Upper lobe of left lung (tissue), 6 donors: ENCODE results near the gene PADI1. TPM values are rescaled to one million over a fixed set of nuclear protein-coding genes. Genes with fewer than 3 reads are reported as not detected.

ENCODE experiments used
- ATAC-seq, 2 donors: fragments of 200-7000 bp; cut with Tn5 transposase; one replicate each; pipeline ENCODE4 v1.9.1; 2022; ENCODE audit warnings: mild to moderate bottlenecking in 2 of 2, moderate library complexity in 2 of 2; ENCODE audit not compliant: low FRiP score in 2 of 2
- DNase-seq, 2 donors: peaks; one replicate each; pipeline ENCODE4 v3.0.0-alpha.2; 2019 to 2020
- H3K27ac ChIP-seq, 4 donors: fragments of 200-600 bp; sonication (generic); one replicate each; pipeline ENCODE4 v1.5.1; 2016 to 2019
- H3K27me3 ChIP-seq, 4 donors: fragments of 200-600 bp; sonication (generic); one replicate each; pipeline ENCODE4 v1.5.1; 2017 to 2019
- H3K36me3 ChIP-seq, 4 donors: fragments of 200-600 bp; sonication (generic); one replicate each; pipeline ENCODE4 v1.5.1; 2016 to 2019
- H3K4me1 ChIP-seq, 4 donors: fragments of 200-600 bp; sonication (generic); one replicate each; pipeline ENCODE4 v1.5.1; 2018 to 2019
- H3K4me3 ChIP-seq, 4 donors: fragments of 200-600 bp; sonication (generic); one replicate each; pipeline ENCODE4 v1.5.1; 2017 to 2019; ENCODE audit warnings: mild to moderate bottlenecking in 2 of 4, moderate library complexity in 1 of 4
- H3K9me3 ChIP-seq, 4 donors: fragments of 200-600 bp; sonication (generic); one replicate each; pipeline ENCODE4 v1.5.1; 2018 to 2019
- CTCF ChIP-seq, 6 experiments: fragments of 450-650 bp in 4 of 6; fragments of 200-600 bp in 2 of 6; sonication (generic) in 2 of 6; IDR thresholded peaks; one replicate each; pipeline ENCODE4 v1.5.1; 2016 to 2019; ENCODE audit warnings: antibody characterized with exemption in 6 of 6
- EP300 ChIP-seq, 4 donors: sonication (generic); formaldehyde crosslinking; IDR thresholded peaks; one replicate each; pipeline ENCODE4 v1.5.1; 2017; ENCODE audit warnings: antibody characterized with exemption in 4 of 4, control low read depth in 2 of 4
- POLR2A ChIP-seq, 4 donors: fragments of 450-650 bp; IDR thresholded peaks; one replicate each; pipeline ENCODE4 v1.5.1; 2016 to 2017; ENCODE audit warnings: antibody characterized with exemption in 4 of 4, mild to moderate bottlenecking in 2 of 4
- POLR2AphosphoS5 ChIP-seq, 2 donors: sonication (generic); formaldehyde crosslinking; IDR thresholded peaks; one replicate each; pipeline ENCODE4 v1.5.1; 2017; ENCODE audit warnings: antibody characterized with exemption in 2 of 2
- WGBS, 2 donors: methylation state at CpG; one replicate each; pipeline ENCODE4 v1.1.5; 2017 to 2018; 5-methylcytosine and 5-hydroxymethylcytosine counted together
- total RNA-seq, 6 donors: library from RNA; depleted of rRNA in 4 of 6; stranded (reverse); fragments of >200 nt in 4 of 6; gene quantifications; one replicate each; pipeline versions ENCODE4 v1.1.0 to v1.2.1, GENCODE V29; 2016 to 2021
- donor health status: DM: no; HTN: no; CAD: no; lungs with moderate emphysema.
- donor health status: DM: no; HTN: yes; CAD: no; lungs with severe emphysema.

The PADI1 gene
- not detected for total RNA-seq

GRCh38 chr1:17204546-17205440 lies at the start of gene PADI1:
Gene PADI1 (plus strand): TSS chr1:17205128. CDS start chr1:17205218, 90 bp downstream.
- peaks cover 0 to 8% (median 0%) of the 10 kb centered on the region in 4 donors for H3K4me1 ChIP-seq
- H3K27me3 ChIP-seq = no peaks in the 10 kb centered on the region
- no peaks in the 10 kb centered on the region for H3K9me3 ChIP-seq
- no peak for ATAC-seq
- 73 to 76% methylated on average over 6 to 9 of the region's 9 CpGs for WGBS, 2 donors
- DNase-seq = no peak
- H3K36me3 ChIP-seq = no peaks in the 10 kb centered on the region
- H3K27ac ChIP-seq = no peak within 1 kb of the TSS
- no peak for TF ChIP-seq POLR2AphosphoS5 (IDR thresholded peaks at IDR 0.05)
- no peak within 1 kb of the TSS for H3K4me3 ChIP-seq

DNA sequence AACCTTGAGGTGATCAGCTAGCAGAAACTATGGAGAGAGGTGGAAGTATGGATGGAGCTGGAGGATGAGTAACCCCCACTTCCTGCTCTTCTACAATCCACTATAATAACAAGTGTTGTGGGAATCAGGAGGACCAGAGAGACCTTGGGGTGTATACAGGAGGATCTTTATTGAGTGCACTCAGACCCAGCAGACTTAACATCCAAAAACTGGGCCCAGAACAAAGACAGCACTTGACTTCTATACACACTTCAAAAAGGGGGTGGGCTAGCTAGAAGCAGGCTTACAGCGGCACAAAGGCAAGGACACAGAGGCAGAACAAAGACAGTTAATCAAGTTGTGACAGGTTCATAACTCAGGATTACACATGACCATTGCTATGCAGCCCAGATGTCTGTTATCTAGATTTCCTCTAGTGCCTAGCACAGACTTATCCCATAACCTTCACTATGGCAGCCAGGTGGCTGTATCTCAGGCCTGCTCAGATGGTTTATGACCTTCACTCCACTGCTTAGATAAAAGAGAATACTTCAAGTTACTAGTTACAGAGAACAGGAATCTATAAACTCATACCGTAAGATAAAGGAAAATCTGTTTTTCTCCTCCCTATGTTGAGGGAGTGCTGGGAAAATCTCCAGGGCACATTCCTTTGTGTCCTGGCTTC lies 49.5 kb upstream of the PADI1 start:
- ATAC-seq (no peak), DNase-seq (no peak)
- TF ChIP-seq POLR2AphosphoS5 (IDR thresholded peaks at IDR 0.05) = no peak
- no peak for TF ChIP-seq POLR2A (IDR thresholded peaks at IDR 0.05)
- no peak for TF ChIP-seq EP300 (IDR thresholded peaks at IDR 0.05)
- TF ChIP-seq CTCF (IDR thresholded peaks at IDR 0.05) = no peak
- Histone ChIP-seq H3K27ac (no peak overlapping the region), H3K36me3 (no peaks in the 10 kb centered on the region), H3K4me3 (no peak overlapping the region), H3K9me3 (peaks cover 13 to 33% (median 21%) of the 10 kb centered on the region in 4 donors), H3K4me1 (no peaks in the 10 kb centered on the region), H3K27me3 (no peaks in the 10 kb centered on the region)
- 38 to 54% methylated on average over 2 of the region's 2 CpGs for WGBS, 2 donors

- ATAC-seq = no peak
- TF ChIP-seq EP300 (IDR thresholded peaks at IDR 0.05) (no peak), POLR2AphosphoS5 (IDR thresholded peaks at IDR 0.05) (no peak), CTCF (IDR thresholded peaks at IDR 0.05) (no peak), POLR2A (IDR thresholded peaks at IDR 0.05) (no peak)
- no peak for DNase-seq
- Histone ChIP-seq H3K4me1 (no peaks in the 10 kb centered on the region), H3K9me3 (peaks cover 13 to 33% (median 21%) of the 10 kb centered on the region in 4 donors), H3K36me3 (no peaks in the 10 kb centered on the region), H3K27me3 (no peaks in the 10 kb centered on the region), H3K4me3 (no peak overlapping the region), H3K27ac (no peak overlapping the region)
- 60 to 69% methylated on average over 3 of the region's 3 CpGs for WGBS, 2 donors
Observed at GRCh38 chr1:17156108-17156507, 48.8 kb upstream of the PADI1 start.

DNA sequence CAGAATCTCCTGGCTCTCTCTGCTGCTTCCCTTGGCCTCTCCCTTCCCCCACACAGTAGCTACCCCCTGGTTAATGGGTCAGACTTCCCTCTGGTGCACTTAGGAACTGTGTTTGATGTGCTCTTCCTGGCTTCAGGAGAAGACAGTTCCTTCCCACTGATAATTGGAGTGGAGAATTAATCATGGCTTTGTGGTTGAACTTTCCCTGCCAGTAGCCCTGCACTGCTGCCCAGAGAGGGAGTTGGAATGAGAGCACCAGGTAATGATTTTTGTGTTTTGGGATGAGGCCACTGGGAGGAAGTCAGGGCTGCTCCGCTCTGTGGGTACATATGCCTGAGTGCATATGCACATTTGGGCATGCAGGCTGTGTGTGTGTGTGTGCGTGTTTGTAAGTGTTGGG lies 46.0 kb upstream of the PADI1 start:
- TF ChIP-seq POLR2A (IDR thresholded peaks at IDR 0.05) = no peak
- TF ChIP-seq EP300 (IDR thresholded peaks at IDR 0.05) = no peak
- TF ChIP-seq POLR2AphosphoS5 (IDR thresholded peaks at IDR 0.05) = no peak
- no peak for TF ChIP-seq CTCF (IDR thresholded peaks at IDR 0.05)
- DNase-seq (no peak), ATAC-seq (no peak)
- H3K27ac ChIP-seq = no peak overlapping the region
- 94 to 100% methylated on average over 2 of the region's 2 CpGs for WGBS, 2 donors
- peaks cover 8 to 22% (median 17%) of the 10 kb centered on the region in 4 donors for H3K9me3 ChIP-seq
- no peak overlapping the region for H3K4me3 ChIP-seq
- no peaks in the 10 kb centered on the region for H3K36me3 ChIP-seq
- H3K27me3 ChIP-seq = no peaks in the 10 kb centered on the region
- H3K4me1 ChIP-seq = no peaks in the 10 kb centered on the region

DNA sequence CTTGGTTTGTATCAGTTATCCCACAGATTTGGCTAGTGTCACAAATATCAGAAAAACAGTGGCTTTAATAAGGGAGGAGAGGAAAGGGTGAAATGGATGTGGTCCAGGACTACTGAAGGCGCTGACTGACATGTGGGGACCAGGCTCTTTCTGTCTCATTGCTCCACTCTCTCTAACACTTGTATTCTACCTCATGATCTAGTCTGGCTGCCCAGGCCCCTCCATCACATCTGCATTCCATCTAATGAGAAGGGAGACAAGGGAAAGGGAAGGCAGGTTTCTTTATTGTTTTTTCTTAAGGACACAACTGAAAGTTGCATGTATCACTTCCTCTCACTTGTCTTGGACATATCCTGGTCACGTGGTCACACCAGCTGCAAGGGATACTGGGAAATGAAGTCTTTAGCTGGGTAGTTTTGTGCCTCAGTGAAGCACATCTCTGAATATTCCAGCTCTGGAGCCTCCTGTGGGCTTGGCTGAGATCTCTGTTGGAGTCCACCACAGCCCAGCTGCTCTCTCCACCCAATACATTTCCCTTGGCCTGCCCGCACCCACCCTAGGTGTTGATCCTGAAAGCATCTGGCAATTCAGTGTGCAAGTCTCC lies 43.7 kb upstream of the PADI1 start:
- Histone ChIP-seq H3K27me3 (no peaks in the 10 kb centered on the region), H3K4me1 (no peaks in the 10 kb centered on the region), H3K9me3 (no peaks in the 10 kb centered on the region), H3K4me3 (no peak overlapping the region), H3K36me3 (no peaks in the 10 kb centered on the region), H3K27ac (no peak overlapping the region)
- no peak for TF ChIP-seq CTCF (IDR thresholded peaks at IDR 0.05)
- no peak for TF ChIP-seq POLR2AphosphoS5 (IDR thresholded peaks at IDR 0.05)
- no peak for TF ChIP-seq EP300 (IDR thresholded peaks at IDR 0.05)
- TF ChIP-seq POLR2A (IDR thresholded peaks at IDR 0.05) = no peak
- 72 to 79% methylated on average over 3 of the region's 3 CpGs for WGBS, 2 donors
- DNase-seq (no peak), ATAC-seq (no peak)
